Stimulated activated CD4-positive, alpha-beta T cell treated with anti-CD3 and anti-CD28 coated beads, Interleukin-15, amount 100 ng/mL, for 1 hour (primary cell): ENCODE results near the gene ALG2.

ENCODE experiments used
- DNase-seq, 2 donors: peaks; one replicate each; pipeline ENCODE4 v3.0.0-alpha.2; 2020; ENCODE audit warnings: low read depth in 1 of 2, low spot score in 1 of 2

The ALG2 gene, protein sequence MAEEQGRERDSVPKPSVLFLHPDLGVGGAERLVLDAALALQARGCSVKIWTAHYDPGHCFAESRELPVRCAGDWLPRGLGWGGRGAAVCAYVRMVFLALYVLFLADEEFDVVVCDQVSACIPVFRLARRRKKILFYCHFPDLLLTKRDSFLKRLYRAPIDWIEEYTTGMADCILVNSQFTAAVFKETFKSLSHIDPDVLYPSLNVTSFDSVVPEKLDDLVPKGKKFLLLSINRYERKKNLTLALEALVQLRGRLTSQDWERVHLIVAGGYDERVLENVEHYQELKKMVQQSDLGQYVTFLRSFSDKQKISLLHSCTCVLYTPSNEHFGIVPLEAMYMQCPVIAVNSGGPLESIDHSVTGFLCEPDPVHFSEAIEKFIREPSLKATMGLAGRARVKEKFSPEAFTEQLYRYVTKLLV

DNA sequence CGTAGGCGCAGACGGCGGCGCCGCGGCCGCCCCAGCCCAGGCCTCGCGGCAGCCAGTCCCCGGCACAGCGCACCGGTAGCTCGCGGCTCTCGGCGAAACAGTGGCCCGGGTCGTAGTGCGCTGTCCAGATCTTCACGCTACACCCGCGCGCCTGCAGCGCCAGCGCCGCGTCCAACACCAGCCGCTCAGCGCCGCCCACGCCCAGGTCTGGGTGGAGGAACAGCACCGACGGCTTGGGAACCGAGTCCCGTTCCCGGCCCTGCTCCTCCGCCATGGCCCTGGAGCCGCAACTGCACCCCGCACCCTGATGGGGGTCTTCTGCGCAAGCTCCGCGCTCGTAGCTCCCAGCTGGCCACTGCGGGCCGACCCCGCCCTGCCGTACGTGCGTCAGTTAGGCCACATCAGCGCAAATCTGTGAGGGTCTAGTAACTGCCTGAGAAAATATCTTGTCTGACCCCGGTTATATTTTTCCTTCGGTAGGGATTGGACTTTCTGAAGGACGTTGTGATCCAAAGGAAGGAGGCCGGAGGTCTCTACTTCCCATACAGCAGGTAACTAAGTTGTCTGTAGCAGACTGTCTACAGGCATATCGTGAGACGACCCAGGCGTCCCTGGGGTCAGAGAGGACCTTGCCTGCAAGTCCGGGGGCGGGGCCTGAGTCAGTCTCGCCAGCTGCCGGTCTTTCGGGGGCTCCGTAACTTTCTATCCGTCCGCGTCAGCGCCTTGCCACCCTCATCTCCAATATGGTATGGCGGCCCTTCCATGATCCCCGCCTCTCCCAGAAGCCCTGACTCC, at the start of gene ALG2, which contains the start of gene SEC61B:
Gene ALG2 (minus strand): TSS at position 322 of the 795 bp plus-strand sequence. CDS start 48 bp downstream, at position 274.
Gene SEC61B (plus strand): TSS at position 662 of the 795 bp plus-strand sequence. CDS start 82 bp downstream, at position 744.
- peak; percentile 81 to 85 for DNase-seq

DNA sequence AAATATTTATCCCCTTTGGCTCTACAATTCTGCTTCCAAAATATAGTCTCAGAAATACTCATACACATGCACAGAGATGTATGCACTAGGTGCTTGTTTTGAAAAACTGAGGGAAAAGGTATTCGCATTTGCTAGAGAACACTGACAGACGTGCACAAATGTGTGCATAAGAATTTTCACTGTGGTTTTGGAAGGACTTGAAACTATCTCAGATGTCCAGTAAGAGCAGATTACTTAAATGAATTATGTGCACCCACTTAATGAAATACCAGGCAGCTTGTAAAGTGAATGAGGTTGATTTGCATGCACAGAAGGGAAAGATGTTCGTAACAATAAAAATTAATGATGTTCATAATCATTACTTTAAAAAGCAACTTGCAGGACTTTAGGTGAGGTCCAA, 48.7 kb upstream of the ALG2 start:
- DNase-seq = no peak

DNA sequence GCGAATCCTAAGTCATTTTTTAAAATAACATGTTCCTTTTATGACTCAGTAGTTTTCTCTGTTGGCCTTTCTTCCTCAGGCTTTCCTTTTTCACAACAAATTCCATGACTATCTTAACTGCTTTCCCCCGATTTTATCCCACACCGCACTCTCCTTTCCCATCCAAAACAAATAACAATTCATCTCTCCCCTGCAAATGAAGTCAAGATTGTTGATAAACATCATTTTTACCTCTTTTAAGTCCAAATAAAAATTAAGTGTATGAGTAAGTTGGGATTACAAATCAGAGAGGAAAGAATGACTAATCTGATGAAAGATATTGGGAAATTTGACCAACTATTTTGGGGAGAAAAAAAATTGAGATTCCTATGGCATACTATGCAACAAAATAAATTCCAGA, 47.7 kb upstream of the ALG2 start:
- no peak for DNase-seq

DNA sequence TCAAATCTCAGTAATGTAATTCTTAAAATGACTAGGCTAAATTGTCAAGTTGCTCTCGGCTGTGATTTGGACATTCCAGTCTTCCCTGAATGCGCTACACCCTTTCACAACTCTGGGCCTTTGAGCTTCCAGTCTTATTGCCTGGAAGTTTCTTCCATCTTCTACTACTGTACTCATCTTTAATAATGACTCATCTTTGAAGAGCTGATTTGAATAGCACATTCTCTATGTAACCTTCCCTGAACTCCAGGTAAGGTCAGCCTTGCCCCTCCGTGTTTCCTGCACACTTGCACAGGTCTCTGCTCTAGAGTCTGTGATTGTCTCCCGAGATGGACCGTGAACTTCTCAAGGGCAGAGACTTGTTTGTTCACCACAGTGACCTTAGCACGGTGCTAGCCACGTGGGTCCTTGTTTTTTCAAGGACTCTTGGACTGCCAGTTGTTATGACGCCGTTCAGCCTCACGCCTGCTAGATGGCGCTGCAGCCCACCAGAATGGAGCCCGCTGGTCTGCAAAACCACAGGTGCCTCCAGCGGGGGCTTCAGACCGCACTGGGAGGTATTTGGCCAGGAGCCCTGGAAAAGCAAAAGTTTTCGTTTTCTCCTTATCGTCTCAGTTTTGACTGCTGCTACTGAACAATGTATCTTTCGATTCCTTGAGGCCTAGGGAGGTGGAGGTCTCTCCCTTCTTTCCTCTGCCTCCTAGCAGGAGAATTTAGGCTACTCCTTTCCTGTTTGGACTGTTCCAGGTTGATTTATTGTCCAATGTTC, 44.7 kb upstream of the ALG2 start:
- DNase-seq = peak in 1 of 2 donors; percentile 45

DNA sequence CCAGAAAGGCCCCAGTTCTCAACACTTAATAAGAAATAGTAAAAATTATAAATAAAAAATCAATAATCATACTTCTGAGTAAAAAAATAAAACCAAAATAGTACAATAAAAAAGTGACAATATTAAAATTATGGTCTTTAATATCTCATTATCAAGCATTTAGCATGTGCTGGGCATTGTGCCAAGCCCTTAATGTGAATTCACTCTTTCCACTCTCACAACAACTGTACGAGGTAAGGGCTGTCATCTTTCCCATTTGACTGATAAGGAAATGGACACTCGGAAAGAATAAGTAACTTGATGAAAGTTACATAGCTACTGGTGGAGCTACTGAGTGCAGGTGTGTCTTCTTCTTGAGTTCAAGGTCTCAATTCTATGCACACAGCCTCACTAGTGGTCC, 43.9 kb upstream of the ALG2 start:
- DNase-seq = no peak

DNA sequence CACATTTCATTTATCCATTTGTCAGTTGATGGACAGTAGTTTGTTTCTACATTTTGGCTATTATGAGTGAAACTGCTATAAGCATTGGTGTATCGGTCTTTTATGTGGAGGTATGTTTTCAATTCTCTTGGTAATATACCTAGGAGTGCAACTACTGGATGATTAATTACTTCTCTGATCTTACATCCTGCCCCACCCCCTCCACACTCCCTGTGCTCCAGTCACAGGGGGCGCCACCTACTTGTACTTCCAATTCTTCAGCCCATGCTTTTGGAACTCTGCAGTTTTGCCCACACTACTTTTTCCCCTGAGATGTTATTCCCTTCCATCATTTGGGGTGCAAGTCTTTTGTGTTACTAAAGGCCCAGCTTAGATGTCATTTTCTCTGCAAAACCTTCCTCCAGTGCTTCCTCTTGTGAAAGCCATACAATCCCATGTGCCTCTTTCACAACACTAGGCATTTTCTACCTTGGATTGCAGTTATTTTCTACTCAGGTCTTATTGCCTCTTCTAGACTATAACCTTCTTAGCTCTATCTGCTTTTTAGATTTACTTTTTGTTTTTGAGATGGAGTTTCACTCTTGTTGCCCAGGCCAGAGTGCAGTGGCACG, 42.4 kb upstream of the ALG2 start:
- no peak for DNase-seq

DNA sequence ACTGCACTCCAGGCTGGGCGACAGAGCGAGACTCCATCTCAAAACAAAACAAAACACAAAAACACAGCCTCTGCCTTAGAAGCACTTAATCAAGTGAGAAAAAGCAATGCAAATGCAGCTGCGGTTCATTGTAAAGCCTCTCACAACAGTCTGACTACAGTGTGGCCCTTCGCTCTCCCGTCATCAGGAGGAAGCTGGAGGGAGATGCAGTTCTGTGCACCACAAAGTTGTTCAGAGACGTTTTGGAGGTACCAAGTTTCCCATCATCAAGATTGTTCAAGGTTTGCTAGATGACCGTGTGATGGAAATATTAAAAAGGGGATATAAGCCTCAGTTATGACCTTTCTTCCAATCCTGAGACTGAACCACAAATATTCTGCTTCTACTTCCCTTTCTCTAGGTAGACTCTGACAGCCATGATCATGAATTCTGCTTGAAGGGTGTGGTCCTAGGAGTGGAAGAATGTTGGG, 41.2 kb upstream of the ALG2 start:
- no peak for DNase-seq

DNA sequence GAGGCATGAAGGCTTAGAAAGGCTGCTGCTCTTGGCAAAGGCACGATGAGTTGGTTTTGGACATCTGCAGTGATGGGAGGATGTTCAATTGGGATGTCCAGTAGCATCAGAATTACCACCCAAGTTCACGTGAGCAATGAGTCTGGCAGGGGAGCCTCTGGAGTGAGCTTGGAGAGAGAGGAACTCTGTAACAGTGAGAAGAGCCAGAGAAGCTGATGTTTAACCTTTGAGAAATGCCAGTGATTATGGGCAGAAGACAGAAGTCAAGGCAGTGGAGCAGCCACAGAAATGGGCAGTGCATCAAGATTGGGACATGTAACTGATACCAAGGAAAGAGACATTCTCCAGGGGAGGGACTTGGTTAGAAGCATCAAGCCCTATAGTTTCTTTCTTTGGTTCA, 40.2 kb upstream of the ALG2 start:
- DNase-seq = no peak

DNA sequence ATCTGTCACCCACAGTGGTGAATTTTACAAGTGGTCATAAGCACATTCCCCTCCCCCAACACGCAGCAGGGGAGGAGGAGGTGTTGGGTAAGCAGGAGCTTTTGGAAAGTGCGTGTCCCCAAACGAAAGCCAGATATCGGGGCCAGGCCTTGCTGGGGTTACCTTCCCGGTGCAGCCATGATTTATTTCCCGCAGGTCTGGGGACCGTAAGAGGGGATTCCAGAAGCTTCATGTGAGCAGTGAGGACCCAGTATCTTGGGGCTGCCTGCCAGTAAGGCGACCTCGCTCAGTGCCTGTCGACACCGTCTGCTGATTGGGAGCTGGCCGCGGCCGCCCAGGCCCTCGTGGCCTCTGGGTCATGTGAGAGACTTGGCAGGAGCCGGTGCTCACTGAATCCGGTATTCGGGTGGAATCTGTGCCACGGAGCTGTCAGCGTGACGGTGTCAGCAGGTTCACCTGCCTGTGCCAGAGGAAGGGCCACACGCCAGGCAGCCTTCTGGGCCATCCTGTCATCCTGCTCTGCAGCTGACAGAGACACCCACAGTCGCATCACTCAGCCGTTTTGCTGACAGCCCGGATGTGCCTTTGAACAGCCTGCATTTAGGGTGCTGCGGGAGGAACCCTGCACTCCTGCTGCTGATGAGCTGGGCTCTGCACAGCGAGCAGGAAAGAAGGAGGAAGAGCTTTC, 37.6 kb upstream of the ALG2 start:
- peak in 1 of 2 donors; percentile 21 for DNase-seq

DNA sequence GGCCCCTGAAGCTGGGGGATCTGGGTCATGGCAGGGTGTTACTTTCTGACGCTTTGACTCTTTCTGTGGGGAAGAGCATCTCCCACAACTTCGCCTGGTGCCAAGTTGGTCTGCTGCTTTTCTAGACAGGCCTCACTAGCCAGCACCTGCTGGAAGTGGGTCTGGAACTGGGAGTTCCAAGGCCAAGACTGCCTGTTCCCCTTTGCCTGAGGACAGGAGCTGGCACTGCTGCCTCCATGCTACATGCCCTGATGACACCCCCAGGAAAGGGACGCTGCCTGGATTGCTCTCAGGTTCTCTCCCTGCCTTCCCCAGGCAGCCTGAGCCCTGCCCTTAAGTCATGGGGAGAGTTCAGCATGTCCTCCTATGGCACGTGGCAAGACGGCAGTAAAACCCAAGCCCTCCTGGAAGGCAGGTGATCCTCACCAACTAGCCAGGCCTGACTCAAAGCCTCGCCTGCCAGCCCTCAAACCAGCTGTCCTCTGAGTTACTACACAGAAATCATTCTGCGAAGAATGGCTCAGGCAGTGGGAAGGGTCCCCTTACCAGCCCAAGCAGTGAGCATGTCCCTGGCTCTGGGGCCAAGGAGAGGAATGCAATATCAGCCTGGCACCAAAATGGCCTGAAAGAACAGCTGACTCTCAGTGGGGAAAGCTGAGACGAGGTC, 36.1 kb upstream of the ALG2 start:
- DNase-seq = no peak

DNA sequence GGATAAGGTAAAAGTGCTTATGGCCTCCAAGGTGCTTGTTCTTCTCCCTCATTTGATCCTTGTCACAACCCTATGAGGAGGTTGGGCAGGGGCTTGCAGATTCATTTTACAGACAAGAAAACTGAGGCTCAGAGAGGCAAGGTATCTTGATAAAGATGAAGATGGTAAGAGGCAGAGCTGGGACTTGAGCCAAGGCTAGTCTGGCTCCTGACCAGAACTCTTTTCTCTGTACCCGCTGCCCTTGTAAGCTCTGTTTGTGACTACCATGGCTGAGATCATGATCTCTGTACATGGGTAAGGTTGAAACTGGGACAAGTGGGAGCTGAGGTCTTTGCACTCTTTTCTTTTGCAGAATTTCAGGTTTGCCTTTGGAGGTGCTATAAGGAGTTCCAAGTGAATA, 33.9 kb upstream of the ALG2 start:
- DNase-seq = no peak

DNA sequence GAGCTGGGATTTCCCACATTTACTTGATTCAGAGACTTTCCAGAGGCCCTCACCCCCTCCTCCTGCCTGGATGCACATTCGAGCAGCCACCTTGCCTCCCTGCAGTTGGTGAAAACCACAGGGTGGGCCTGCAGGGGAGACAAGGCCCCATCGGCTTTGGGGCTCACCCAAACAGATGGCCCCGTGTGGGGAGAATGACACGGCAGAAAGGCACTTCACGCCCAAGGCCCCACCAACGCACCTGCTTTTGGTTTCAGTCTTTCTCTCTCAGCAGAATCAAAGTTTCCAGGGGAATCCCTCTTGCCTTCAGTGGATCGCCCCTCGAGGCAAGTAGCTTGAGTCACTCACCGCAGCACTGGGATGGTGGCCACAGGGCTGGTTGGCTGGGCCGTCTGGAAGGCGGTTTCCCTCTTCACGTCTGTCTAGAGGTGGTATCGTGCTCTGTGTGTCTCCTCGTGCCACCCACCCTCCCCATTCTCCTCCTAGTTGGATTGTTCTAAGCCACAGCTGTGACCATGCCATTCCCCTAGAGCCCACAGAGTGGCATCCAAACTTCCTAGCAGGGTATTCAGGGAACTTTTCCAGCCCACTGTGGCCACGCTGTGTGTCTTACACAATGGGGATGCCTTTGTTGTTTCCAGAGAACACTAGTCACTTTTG, 32.2 kb upstream of the ALG2 start:
- DNase-seq = peak in 1 of 2 donors; percentile 60

DNA sequence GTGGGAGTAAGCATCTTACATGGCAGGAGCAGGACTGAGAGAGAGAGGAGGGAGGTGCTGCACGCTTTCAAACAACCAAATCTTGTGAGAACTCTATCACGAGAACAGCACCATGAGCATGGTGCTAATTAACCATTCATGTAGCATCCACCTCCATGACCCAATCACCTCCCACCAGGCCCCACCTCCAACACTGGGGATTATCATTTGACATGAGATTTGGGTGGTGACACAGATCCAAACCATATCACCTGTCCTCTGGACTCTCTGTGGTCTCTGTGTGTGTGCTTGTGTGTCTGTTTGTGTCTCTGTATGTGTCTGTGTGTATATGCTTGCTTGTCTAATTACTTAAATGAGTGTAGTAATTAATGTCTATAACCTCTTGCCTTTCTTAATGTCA, 31.4 kb upstream of the ALG2 start:
- no peak for DNase-seq

DNA sequence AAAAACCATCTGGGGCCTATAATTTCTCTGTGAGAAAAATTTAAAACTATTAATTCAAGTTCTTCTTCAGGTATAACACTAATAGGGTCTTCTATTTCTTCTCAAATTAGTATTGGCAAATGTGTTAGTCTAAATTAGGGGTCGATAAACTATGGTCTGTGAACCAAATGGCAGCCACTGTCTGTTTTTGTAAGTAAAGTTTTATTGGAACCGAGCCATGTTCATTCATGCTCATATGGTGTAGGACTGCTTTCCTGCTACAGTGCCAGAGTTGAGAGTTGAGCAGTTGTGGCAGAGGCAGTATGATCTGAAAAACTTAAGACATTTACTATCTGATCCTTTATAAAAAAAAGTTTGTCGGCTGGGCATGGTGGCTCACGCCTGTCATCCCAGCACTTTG, 29.4 kb upstream of the ALG2 start:
- no peak for DNase-seq

DNA sequence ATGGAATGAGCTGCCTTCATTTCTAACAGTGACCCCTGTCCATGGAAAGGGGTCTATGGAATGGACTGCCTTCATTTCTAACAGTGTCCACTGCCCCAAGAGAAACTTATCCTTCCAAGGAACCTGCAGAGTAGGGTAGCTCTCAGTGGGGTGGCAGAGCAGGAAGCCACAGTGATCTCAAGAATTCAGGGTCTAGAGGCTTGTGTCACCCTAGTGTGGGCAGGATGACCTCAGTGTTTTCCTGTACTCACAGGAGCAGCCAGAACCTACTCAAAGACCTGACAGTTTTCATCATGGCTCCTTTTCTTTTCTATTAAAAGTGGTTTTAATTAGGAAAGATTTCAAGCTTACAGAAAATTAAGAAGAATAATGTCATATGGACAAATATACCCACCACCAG, 27.9 kb upstream of the ALG2 start:
- DNase-seq = no peak

DNA sequence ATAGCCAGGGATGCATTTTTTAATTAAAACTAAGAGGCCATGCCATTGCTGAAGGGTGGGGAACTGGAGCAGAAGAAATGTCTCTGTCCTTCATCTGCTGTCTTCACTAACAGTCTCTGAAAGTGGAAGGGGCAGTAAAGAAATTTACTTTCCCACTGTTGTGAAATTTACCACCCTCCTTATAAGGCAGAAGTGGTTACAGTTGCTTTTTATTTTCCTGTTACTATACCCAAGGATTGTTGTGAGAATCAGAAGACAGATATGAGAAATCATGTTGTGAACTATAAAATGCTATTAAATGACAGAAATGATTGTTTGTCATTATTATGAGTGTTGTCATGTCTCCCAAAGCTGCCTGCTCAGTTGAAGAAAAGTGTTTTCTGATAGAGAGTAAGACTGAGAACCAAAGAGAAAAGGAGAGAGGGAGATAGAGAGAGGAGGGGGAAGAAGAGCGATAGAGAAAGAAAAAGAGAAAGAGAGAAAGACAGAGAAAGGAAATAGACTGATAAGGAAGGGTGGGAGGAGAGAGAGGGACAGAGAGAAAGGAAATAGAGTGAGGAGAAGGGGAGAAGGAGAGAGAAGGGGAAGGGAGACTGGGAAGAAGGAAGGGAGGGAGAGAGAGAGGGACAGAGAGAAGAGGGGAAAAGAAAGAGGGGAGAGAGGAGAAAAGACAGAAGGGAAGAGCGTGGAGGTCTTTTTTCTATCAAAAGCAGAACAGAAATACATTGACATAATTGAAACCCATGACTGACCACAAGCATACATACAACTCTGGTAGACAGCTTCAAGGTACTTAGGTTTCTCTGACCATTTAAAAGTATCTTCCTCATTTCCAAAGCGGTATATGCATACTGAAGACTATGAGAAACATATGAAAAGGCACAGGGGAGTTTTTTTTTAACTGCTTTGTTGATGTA, 22.9 kb upstream of the ALG2 start:
- no peak for DNase-seq

DNA sequence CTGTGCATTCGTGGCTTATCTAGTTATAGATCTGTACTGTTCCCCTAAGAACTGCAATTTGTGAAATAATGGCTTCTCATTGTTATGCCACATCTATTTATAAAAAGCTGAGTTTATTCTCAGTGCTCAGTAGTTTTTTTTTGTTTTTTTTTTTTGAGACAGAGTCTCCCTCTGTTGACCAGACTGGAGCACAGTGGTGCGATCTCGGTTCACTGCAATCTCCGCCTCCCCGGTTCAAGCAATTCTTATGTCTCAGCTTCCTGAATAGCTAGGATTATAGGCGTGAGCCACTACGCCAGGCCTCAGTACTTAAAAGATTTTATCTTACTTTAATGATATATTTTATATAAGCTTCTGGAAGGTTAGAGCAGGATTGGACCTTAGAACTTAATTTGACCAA, 19.4 kb upstream of the ALG2 start:
- DNase-seq = no peak

DNA sequence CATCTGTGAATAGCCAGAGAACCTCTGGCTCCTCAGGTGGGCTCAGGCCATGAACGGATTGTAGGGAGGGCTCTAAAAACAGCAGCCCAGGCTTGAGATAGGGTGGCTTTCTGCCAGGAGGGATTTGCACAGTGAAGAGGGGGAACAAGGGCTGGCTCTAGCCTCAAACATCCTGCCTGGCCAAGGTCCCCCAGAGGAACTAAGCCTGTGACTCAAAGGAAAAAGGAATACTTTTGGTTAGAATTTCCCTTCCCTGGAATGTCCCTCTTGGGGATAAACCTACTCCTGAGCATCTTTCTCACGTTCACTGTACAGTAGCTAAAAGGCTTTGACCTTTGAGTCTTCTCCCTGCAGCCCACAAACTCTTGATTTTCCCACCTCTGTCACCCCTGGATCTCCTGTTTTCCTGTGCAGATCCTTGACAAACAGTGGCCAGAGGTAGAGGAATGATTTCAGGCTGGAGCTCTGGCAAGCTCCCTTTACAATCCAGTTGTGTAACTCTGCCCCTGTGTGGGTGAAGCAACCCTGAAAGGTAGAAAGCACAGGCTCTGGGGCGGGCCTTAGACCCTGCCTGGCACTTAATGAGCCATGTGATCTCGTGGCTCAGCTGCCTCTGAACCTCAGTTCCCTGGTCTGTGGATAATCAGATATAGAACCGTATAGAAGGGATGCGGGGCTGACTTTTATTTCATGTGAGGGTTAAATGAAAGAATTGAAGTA, 17.8 kb upstream of the ALG2 start:
- no peak for DNase-seq
